Activated effector memory CD4-positive, alpha-beta T cell treated with anti-CD3 and anti-CD28 coated beads, Interleukin-2, amount 50 U/mL, for 16 hours (primary cell): ENCODE results near the gene RRP12.
"Not testable (repeated sequence)": the region's sequence is repeated elsewhere in the genome, so short reads cannot be mapped to it uniquely, and the experiment has no call there.

ENCODE experiments used
- DNase-seq: peaks from one replicate; pipeline ENCODE4 v3.0.0-alpha.2; 2020

The RRP12 gene

GRCh38 chr10:97366572-97366971 lies 34.6 kb downstream of the RRP12 start:
- no peak for DNase-seq

GRCh38 chr10:97365761-97366351 lies 35.3 kb downstream of the RRP12 start:
- no peak for DNase-seq

- no peak for DNase-seq
Observed at GRCh38 chr10:97363071-97363470, 38.1 kb downstream of the RRP12 start.

GRCh38 chr10:97362310-97363033 lies 38.7 kb downstream of the RRP12 start:
- no peak for DNase-seq

- DNase-seq = no peak
Observed at GRCh38 chr10:97361537-97361901, 39.6 kb downstream of the RRP12 start.

- DNase-seq = no peak
Observed at GRCh38 chr10:97360705-97361536, 40.2 kb downstream of the RRP12 start.

- no peak for DNase-seq
Observed at GRCh38 chr10:97358781-97359180, 42.4 kb downstream of the RRP12 start.

GRCh38 chr10:97358349-97358748 lies 42.8 kb downstream of the RRP12 start:
- DNase-seq = no peak

GRCh38 chr10:97356918-97357317 lies 44.2 kb downstream of the RRP12 start:
- DNase-seq = no peak

- no peak for DNase-seq
Observed at GRCh38 chr10:97356318-97356914, 44.7 kb downstream of the RRP12 start.

GRCh38 chr10:97355571-97355975 lies 45.6 kb downstream of the RRP12 start:
- no peak for DNase-seq

GRCh38 chr10:97353945-97354344 lies 47.2 kb downstream of the RRP12 start:
- DNase-seq = no peak

- no peak for DNase-seq
Observed at GRCh38 chr10:97349752-97350513, 51.2 kb downstream of the RRP12 start.

GRCh38 chr10:97347317-97347716 lies 53.8 kb downstream of the RRP12 start:
- DNase-seq = no peak

- not testable (repeated sequence) for DNase-seq
Observed at GRCh38 chr10:97343664-97344063, 57.5 kb downstream of the RRP12 start.

- no peak for DNase-seq
Observed at GRCh38 chr10:97341416-97341815, 59.7 kb downstream of the RRP12 start.

- DNase-seq = no peak
Observed at GRCh38 chr10:97338041-97338440, 63.1 kb downstream of the RRP12 start.

- no peak for DNase-seq
Observed at GRCh38 chr10:97336942-97337831, 64.0 kb downstream of the RRP12 start.

GRCh38 chr10:97336446-97336845 lies 64.7 kb downstream of the RRP12 start:
- DNase-seq = no peak

GRCh38 chr10:97336006-97336405 lies 65.1 kb downstream of the RRP12 start:
- DNase-seq = no peak

GRCh38 chr10:97335188-97335619 lies 65.9 kb downstream of the RRP12 start:
- DNase-seq = no peak
